T follicular helper cell (primary cell): ENCODE data around the gene RIOX2.

Source experiments
- DNase-seq: peaks from one replicate; pipeline ENCODE4 v3.0.0-alpha.2; 2020; ENCODE audit warnings: low read depth

Gene RIOX2

GRCh38 chr3:97954228-97954827, 17.9 kb downstream of the RIOX2 start:
- no peak for DNase-seq

DNA sequence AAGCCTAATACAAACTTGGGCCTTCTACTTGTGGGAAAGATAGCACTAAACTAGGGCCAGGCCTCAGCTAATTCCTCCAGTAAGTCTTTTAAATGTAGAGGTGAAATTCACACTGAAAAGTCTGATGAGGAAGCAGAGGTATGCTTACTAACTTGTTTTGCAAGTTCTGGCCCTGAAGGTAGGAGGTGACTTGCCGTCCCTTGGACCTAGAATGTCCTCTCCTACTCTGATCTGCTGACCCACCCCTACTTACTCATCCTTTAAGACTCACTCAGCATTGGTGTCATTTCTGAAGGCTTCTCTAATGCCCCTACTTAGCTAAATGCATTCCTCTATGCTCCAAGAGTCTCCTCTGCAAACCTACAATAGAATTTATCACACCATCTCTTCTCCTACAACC, 19.4 kb downstream of the RIOX2 start:
- no peak for DNase-seq

GRCh38 chr3:97952280-97952679, 20.0 kb downstream of the RIOX2 start:
- no peak for DNase-seq

- DNase-seq, result no peak
Observed at GRCh38 chr3:97950360-97950759, 21.9 kb downstream of the RIOX2 start.

- DNase-seq, result no peak
Observed at GRCh38 chr3:97949743-97950142, 22.5 kb downstream of the RIOX2 start.

GRCh38 chr3:97949110-97949485, 23.1 kb downstream of the RIOX2 start:
- no peak for DNase-seq

DNA sequence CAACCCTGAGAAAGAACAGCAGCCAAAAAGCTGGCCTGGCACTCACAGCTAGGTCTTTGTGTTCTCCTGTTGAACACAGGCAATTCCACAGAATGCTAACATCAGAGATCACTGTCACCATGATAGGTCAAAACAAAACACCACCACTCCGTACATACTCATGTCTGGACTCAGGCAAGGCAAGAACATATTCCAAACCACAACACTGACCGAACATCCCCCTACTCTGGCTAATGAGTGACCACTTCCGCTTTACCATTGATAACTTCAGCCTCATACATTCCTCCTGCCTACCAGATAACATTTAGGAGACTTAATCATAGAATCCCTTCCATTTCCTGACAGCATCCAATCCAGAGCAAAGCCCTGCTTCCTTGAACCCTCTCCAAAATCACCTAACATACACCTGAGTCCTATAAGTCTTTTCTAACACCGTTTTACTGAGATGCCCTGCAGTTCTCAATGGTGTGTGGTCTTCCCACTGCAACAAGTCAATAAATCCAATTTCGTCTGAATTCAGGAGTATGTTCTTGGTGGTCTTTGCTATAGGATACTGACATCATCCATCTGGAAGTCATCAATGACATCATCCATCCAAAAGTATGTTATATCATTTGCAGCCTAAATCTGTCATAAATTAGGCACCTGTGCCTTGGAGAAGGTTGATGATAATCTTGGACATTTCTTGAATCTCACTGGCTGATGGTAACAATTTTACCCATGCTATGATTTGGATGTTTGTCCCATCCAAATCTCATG, 23.7 kb downstream of the RIOX2 start:
- DNase-seq, result no peak

DNA sequence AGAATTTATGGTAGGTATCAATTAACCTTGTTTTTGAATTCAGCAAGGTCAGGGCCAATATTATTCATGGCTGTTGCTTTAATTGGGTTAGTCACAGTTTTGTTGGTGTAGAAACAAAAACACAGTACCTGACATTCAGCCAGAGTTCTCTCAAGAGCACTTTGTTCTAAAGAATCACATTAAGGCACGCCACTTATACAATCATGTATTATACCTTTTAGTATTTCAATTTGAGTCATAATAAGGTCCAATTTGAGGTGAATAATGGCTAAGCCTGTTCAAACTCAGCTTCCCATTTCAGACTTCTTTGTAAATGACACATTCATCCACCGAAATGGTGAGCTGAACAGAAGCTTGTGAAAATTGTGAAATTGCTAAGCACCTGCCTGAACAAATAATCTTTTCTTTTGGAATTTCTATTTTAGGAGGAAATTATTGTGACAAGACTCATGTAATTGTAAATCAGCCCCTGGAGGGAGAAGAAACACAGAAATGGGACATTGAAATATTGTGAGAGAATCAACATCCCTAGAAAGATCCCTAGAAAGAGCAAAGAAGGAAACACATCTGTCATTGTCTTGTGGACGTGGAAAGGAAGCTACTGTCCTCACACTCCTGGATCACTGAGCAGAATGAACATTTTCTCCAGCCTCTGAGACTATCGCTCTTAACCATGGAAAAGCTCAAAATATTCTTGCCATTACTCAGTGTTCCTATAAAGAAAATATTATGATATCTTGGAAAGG, 29.3 kb downstream of the RIOX2 start:
- no peak for DNase-seq

- no peak for DNase-seq
Observed at GRCh38 chr3:97940034-97940433, 32.2 kb downstream of the RIOX2 start.

DNA sequence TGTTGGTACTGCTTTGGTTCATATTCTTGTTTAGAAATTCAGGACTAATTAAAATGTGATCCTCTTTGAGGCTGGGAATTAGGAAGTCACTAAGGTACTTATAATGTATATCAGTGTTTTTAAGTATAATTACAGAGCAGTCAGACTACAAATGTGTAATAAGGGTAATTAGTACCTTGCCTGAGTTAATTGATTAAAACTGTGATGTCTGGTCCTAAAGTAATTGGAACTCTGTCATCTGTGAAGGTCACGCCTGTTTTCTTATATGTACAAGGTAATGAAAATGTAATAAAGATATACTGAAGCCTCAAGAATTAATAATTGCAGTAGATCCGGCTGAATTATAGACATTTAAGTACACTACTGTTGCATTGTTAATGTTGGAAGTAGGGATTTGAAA, 32.8 kb downstream of the RIOX2 start:
- no peak for DNase-seq

GRCh38 chr3:97938444-97938843, 33.8 kb downstream of the RIOX2 start:
- DNase-seq, result no peak

DNA sequence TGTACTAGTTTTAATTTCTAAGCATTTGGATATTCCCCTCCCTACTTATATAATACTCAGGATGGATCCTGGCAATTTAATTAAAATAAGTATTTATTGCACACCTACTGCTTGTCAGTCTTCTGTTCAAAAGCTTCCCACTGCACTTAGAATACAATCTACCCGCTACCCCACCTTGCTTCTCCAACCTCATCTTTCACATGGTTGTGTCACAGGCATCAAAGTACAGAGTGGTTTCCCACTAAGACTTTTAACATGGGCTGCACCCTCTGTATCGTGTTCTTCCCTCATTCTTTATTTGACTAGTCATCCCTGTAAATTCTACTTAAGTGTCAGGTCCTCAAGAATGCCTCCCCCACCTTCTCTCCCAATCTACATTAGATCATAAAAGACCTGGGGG, 35.0 kb downstream of the RIOX2 start:
- DNase-seq, result no peak

- DNase-seq, result no peak
Observed at GRCh38 chr3:97935842-97936241, 36.4 kb downstream of the RIOX2 start.

GRCh38 chr3:97934980-97935695, 37.1 kb downstream of the RIOX2 start:
- no peak for DNase-seq

GRCh38 chr3:97932387-97932801, 39.8 kb downstream of the RIOX2 start:
- no peak for DNase-seq

GRCh38 chr3:97931218-97931617, 41.0 kb downstream of the RIOX2 start:
- DNase-seq, result no peak

- no peak for DNase-seq
Observed at GRCh38 chr3:97930018-97930417, 42.2 kb downstream of the RIOX2 start.

DNA sequence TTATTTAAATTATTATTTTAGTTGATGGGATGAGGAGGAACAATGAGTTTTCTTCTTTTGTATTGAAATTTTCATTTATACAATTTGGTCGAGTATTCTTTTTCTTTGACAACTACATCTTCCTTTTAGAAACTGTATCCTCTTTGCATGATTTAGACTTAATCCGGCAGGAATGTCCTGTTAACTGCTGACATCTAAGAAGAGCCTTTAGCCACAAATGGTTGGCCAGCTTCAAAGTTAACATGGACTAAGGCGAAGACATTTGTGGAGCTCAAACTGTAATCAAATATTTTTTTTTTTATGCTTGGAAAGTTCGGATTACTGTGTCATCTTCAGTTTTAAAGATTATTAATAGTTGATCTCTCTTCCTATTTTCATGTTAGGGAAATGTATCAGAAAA, 43.2 kb downstream of the RIOX2 start:
- DNase-seq, result no peak

DNA sequence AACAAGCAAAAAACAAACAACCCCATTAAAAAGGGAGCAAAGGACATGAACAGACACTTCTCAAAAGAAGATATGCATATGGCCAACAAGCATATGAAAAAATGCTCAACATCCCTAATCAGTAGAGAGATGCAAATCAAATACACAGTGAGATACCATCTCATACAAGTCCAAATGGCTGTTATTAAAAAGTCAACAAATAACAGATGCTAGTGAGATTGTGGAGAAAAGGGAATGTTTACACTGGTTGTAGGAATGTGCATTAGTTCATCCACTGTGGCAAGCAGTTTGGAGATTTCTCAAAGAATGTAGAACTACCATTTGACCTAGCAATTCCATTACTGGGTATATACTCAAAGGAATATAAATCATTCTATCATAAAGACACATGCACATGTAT, 44.5 kb downstream of the RIOX2 start:
- no peak for DNase-seq

GRCh38 chr3:97917813-97918536, 54.3 kb downstream of the RIOX2 start:
- DNase-seq, result no peak

DNA sequence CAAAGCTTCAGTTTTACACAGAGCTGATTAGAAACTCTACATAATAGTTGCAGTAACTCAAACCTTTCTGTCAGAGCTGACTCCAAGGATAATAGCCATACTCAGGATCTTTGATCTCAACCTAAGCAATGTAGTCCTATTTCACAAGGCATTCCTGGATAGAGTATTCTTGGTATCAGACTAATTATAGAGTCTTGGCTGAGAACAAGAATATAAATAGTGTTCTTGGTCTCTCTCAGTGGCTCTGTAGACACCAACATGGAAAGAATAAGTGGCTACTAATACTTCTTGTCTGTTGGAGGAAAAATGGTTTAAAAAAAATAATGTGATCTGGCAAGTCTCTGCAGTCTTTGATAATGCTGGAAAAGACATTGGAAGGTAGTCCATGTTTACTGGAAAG, 55.7 kb downstream of the RIOX2 start:
- no peak for DNase-seq

DNA sequence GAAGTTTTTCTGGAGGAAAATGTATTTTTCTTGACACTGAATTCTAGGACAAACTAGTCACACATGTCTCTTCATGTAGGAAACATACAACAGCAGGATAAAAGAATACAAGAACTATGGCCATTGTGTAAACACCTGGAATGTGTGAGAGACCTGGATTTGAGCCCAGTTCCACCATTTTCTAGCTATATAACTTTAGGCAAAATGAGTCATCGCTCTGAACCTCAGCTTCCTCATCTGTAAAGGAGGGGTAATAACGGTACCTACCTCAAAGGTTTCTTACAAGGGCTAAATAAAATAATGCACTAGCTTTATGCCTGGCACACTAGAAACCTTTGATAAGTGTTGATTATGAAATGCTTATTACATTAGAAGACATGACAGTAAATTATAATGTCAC, 57.8 kb downstream of the RIOX2 start:
- no peak for DNase-seq
